ENCODE data around the gene ZNF503.
"Not testable (repeated sequence)": the region's sequence is repeated elsewhere in the genome, so short reads cannot be mapped to it uniquely, and the experiment has no call there.

ZNF503 gene

GRCh38 chr10:75395066-75395931, 6.3 kb downstream of the ZNF503 start:
- DNase-seq: peak; percentile 58

- DNase-seq: no peak
Observed at GRCh38 chr10:75394221-75394620, 7.3 kb downstream of the ZNF503 start.

- no peak for DNase-seq
Observed at GRCh38 chr10:75392744-75393143, 8.8 kb downstream of the ZNF503 start.

- no peak for DNase-seq
Observed at GRCh38 chr10:75392271-75392670, 9.3 kb downstream of the ZNF503 start.

- DNase-seq: no peak
Observed at GRCh38 chr10:75390178-75390577, 11.4 kb downstream of the ZNF503 start.

- DNase-seq: no peak
Observed at GRCh38 chr10:75388082-75388481, 13.5 kb downstream of the ZNF503 start.

GRCh38 chr10:75386128-75386527, 15.4 kb downstream of the ZNF503 start:
- no peak for DNase-seq

- no peak for DNase-seq
Observed at GRCh38 chr10:75379817-75380216, 21.7 kb downstream of the ZNF503 start.

GRCh38 chr10:75379212-75379724, 22.3 kb downstream of the ZNF503 start:
- DNase-seq: peak; percentile 35

GRCh38 chr10:75378379-75378778, 23.2 kb downstream of the ZNF503 start:
- no peak for DNase-seq

- no peak for DNase-seq
Observed at GRCh38 chr10:75377869-75378268, 23.7 kb downstream of the ZNF503 start.

GRCh38 chr10:75375838-75376237, 25.7 kb downstream of the ZNF503 start:
- no peak for DNase-seq

GRCh38 chr10:75371010-75371409, 30.6 kb downstream of the ZNF503 start:
- no peak for DNase-seq

- DNase-seq: not testable (repeated sequence)
Observed at GRCh38 chr10:75369838-75370237, 31.7 kb downstream of the ZNF503 start.

GRCh38 chr10:75367901-75368300, 33.7 kb downstream of the ZNF503 start:
- DNase-seq: no peak

- no peak for DNase-seq
Observed at GRCh38 chr10:75367021-75367487, 34.5 kb downstream of the ZNF503 start.

GRCh38 chr10:75363431-75363830, 38.1 kb downstream of the ZNF503 start:
- no peak for DNase-seq

- not testable (repeated sequence) for DNase-seq
Observed at GRCh38 chr10:75359876-75360275, 41.7 kb downstream of the ZNF503 start.

GRCh38 chr10:75358835-75359421, 42.6 kb downstream of the ZNF503 start:
- peak; percentile 88 for DNase-seq

GRCh38 chr10:75358132-75358531, 43.4 kb downstream of the ZNF503 start:
- no peak for DNase-seq

GRCh38 chr10:75357500-75357899, 44.1 kb downstream of the ZNF503 start:
- DNase-seq: no peak

- DNase-seq: no peak
Observed at GRCh38 chr10:75356484-75356883, 45.1 kb downstream of the ZNF503 start.

- no peak for DNase-seq
Observed at GRCh38 chr10:75355706-75356105, 45.9 kb downstream of the ZNF503 start.

GRCh38 chr10:75353183-75353582, 48.4 kb downstream of the ZNF503 start:
- no peak for DNase-seq

Measured in fibroblast of skin of abdomen (primary cell).